Cerebellar cortex (tissue), 1 donor: ENCODE measurements around the gene HORMAD2.

ENCODE experiments used
- DNase-seq: peaks from one replicate; pipeline ENCODE4 v3.0.0-alpha.2; 2015; ENCODE audit warnings: low spot score

The HORMAD2 gene

DNA sequence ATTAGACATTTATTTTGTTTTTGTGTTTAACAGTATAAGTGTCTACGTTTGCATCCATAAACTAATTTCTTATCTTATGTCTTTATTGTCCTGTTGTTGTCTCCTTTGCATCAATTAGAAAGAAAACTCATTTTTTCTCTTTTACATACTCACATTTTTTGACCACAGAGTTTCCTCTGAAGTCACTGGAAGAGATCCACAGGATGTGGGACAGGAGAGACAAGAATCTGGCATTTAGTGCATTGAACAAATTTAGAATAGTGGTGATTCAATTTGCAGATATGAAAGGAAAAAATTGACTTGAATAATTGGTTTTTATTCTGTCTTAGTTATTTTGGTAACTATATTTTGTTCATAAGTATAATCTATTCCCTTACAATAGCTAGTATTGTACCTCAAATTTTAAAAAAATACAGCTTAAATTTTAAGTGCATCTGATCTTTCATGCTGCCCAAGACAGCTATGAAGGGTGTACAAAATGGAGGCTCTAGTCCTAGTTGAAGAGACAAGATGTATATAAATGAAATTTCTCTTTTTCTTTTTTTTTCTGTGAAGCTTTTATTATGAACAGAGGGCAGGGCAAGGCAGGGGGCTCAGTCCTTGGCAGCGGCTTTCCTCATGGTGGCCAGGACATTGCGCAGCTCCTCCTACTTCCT, 24.4 kb downstream of the HORMAD2 start:
- DNase-seq, result no peak

DNA sequence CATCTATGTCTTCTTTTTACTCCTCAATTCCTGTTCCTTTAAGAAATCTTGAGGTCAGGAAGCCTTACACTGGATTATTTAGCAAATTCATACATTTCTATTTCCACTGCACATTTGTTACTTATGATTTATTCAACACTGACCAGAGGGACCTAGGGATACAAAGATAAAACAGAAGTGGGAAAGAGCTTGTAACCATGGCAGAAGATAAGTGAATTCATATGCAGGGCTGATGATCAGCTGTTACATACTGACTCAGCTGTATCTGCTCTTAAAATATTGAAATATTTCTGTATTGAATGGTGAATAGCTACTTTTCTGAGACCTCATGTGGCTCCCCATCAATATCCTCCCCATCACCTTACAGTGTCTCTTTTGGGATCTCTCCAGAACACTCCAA, 25.2 kb downstream of the HORMAD2 start:
- no peak for DNase-seq

GRCh38 chr22:30113494-30113893, 33.2 kb downstream of the HORMAD2 start:
- DNase-seq, result no peak

DNA sequence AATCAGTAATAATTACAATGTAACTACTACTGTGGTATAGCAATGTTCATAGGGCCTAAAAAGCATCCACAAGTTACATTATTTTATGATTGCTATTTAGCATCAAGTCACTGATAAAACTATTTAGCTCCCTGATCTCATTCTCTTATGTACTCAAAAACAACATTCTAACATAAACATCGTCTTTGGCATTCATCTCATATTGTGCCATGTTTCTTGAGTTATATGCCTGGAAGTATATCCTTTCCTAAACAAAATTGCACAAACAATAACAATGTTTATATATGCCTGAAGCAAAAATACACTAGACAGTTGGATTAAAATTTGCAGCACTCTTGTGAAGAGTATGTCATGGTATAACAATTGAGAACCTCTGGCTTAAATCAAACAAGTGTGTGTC, 34.1 kb downstream of the HORMAD2 start:
- DNase-seq, result no peak

DNA sequence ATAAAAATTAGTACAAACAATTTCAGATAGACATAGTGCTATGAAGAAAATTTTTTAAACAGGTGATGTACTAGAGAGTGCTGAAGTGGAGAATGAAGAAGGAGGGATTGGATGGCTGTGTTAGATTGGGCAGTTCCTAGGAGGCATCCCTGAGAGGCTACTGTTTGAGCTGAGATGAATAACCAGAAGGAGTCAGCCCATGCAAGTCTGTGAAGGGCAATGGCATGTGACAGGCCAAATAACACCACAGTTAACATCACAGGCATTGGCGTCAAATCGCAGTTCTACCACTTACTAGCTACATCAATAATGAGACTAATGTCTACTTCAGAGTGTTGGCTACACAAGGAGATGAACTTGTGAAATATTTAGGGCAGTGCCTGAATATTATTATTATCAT, 35.4 kb downstream of the HORMAD2 start:
- peak; percentile 14 for DNase-seq

DNA sequence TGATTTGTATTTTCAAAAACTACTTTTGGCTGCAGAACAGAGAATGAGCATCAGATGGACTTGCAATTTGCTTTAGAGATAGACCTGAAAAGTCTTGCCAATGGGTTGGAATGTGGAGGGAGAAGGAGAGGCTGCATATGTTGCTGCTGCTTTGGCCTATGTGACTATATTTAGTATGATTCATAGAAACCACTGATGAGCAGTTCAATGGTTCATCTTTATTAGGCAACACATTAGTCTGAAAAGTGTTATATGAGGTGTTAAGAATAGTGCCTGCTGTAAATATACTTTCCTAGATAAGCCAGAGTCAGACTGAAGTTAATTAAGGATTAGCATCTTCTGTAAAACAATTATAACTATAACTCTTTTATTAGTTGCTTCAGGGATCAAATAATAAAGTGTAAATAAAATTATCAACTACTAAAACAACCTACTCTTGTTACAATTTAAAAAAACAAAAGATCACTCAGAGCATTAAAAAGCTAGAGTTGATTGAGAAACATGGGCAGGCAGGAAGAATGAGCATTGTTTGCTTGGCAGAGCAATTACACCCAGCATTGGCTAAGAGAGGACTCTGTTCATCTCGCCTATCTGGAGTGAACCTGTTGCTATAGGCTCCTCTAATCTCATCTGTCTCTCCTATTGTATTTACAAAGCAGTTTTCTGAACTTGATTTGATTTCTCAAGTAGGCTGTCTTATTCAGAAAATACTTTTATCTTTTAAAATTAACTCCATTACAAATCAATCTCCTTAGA, 36.3 kb downstream of the HORMAD2 start:
- no peak for DNase-seq

DNA sequence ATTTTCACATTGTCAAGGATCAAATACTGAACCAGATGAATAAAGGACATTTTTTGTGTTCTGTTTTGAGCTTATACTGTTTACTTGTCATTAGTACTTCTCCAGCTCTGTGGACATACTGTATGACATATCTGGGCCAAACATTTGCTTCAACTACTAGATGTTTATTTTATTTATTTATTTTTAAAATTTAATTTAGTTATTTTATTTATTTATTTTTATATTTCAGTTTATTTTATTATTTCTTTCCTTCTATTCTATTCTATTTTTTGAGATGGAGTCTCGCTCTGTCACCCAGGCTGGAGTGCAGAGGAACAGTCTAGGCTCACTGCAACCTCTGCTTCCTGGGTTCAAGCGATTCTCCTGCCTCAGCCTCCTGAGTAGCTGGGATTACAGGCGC, 37.0 kb downstream of the HORMAD2 start:
- no peak for DNase-seq

- no peak for DNase-seq
Measured at GRCh38 chr22:30118291-30118690, 38.0 kb downstream of the HORMAD2 start.

DNA sequence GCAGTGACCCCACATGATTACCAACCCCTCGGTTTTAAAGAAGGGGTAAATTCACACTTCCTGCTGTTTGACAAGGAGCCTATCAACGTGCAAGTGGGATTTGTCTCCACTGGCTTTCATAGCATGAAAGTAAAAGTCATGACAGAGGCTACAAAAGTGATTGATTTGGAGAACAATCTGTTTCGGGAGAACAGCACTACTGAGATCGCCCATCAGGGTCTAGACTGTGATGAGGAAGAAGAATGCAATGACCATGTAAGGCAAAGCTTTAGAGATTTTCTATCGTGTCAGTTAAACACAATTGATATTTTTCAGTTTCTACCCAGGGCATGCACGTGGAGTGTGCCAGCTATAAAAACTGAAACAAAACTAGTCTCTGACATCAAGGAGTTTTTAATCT, 41.7 kb downstream of the HORMAD2 start:
- no peak for DNase-seq

DNA sequence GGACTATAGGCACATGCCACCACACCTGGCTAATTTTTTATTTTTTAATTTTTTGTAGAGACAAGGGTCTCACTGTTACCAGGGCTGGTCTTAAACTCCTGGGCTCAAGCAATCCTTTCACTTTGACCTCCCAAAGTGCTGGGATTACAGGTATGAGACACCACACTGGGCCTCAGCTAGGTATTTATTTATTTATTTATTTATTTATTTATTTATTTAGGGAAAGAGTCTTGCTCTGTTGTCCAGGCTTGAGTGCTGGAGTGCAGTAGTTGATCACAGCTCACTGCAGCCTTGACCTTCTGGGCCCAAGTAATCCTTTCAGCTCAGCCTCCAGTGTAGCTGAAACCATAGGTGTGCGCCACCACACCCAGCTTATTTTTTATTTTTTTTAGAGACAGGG, 43.2 kb downstream of the HORMAD2 start:
- no peak for DNase-seq

- DNase-seq, result no peak
Measured at GRCh38 chr22:30127749-30128166, 47.5 kb downstream of the HORMAD2 start.

DNA sequence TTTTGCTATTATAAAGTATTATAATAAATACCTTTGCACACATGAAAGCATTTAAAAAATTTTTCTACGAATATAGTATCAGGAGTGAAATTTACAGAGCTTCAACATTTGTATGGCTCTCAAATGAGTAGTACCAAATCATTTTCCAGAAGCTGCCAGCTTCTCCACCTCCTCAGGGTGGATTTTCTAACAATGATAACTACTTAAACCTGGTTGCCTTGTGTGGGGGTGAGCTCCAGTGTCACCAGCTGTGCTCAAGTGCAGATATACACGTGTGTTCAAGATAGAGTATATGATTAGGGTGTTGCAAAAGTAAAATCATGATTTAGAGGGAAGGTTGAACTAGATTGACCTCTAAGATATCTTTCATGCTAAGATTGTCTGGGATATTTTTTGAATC, 48.2 kb downstream of the HORMAD2 start:
- DNase-seq, result no peak

GRCh38 chr22:30129636-30130035, 49.4 kb downstream of the HORMAD2 start:
- no peak for DNase-seq

- no peak for DNase-seq
Measured at GRCh38 chr22:30132290-30132996, 52.2 kb downstream of the HORMAD2 start.

GRCh38 chr22:30140414-30140813, 60.1 kb downstream of the HORMAD2 start:
- DNase-seq, result no peak

- DNase-seq, result no peak
Measured at GRCh38 chr22:30143265-30143664, 63.0 kb downstream of the HORMAD2 start.

- DNase-seq, result no peak
Measured at GRCh38 chr22:30144391-30144790, 64.1 kb downstream of the HORMAD2 start.

DNA sequence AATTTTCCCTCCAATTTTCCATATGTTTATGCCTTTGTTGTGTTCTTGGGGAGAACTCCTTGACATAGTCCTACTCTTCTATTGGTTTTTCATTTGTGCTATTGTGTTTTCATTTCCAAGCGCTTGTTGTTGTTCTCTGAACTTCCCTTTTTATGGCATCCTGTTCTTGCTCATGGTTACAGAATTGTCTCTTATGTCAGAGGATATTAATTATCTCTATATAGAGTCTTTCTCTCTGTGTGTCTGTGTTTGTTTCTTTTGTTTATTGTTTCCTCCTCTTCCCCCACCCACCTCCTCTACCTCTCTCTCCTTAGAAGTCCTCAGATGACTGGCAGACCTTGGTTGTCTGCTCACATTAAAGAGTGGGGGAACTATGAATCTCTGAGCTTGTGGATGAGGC, 69.9 kb downstream of the HORMAD2 start:
- no peak for DNase-seq

DNA sequence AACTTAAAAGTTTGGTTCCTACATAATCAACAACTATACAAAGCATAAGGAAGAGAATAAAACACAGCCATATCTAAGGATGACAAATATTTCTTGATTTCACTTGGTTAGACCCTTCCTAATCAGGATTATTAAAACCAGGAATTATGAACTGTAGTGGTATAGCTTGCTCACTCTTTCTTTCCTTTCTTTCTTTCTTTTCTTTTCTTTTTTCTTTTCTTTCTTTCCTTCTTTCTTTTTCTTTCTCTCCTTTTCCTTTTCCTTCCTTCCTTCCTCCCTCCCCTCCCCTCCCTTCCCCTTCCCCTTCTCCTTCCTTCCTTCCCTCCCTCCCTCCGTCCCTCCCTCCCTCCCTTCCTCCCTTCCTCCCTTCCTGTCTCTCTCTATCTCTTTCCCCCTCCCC, 78.0 kb downstream of the HORMAD2 start:
- DNase-seq, result no peak

GRCh38 chr22:30158744-30159500, 78.7 kb downstream of the HORMAD2 start:
- DNase-seq, result no peak

DNA sequence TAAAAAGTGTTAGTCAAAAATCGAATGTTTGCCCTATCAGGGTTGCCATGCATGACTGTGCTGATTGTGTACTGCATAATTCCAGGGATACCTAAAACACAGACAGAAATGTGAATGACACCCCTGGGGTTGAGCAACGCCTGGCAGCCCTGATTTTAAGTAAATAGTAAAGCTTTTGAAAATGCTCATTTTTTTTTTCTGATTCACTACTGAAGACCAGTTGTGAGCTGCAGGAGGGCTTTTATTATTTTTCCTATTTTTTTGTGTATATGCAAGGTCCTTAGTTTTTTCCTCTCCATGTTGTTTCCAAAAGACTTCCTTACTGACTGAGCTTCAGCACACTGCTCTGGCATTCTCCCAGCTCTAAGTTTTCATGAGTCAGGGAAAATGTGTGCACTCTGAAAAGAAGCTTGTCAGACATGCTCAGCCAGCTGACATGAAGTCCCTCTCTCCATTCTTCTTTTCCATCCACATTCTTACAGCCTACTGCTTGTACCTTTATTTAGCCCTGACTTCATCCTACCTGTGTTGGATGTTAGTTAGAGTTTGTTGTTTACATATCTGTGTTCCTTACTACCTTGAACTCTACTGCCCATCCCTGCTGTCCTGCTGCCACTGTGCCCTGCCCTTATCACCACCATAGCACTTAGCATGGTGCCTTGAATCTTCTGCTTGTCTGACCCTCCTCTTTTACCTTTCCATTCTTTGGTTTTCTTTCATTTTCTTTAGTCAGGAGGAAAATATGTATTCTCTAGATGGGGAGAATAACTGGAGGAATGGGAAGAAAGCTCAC, 79.5 kb downstream of the HORMAD2 start:
- DNase-seq, result peak; percentile 15

GRCh38 chr22:30161051-30161469, 80.8 kb downstream of the HORMAD2 start:
- no peak for DNase-seq
